ENCODE results near the gene BACH2.

BACH2 gene

DNA sequence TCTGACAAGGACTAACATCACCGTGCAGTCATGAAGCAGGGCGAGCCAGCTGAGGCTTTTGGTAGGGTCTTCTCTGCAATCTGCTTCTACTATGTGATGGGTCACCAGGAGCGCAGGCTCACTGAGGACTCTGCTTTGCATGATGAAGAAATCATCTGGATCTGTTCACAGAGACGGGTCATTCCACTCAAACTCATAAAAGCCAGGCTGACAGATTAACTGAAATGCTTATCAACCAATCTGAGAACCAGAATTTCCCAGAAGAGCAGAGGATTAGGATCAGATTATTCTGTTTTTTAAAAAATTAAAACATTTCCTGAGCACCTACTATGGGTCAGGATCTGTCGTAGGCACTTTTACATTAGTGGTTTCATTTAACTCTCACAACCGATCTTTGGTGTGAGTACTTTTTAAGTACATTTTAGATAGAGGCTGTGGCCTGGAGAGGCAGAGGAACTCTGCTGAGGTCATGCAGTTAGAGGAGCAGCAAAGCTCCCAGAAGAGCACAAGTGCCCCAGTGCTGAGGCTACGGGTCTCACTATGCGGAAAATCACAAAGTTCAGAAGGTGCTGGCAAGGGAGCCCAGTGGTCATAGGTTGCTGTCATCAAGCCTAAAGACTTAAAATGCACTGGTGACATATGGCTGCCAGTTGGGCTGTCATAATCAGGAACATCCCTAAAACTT, 109.1 kb downstream of the BACH2 start:
- no peak overlapping the region for H3K4me3 ChIP-seq (ENCODE audit: low read depth, low read length)
- no peak for TF ChIP-seq CTCF (IDR thresholded peaks at IDR 0.05; ENCODE audit: low read depth, low read length)
- no peak for DNase-seq (ENCODE audit: low read depth, low spot score)
- in situ Hi-C loops (cut with HindIII; ENCODE audit: low sequenced_read_pairs), result no loop called here

DNA sequence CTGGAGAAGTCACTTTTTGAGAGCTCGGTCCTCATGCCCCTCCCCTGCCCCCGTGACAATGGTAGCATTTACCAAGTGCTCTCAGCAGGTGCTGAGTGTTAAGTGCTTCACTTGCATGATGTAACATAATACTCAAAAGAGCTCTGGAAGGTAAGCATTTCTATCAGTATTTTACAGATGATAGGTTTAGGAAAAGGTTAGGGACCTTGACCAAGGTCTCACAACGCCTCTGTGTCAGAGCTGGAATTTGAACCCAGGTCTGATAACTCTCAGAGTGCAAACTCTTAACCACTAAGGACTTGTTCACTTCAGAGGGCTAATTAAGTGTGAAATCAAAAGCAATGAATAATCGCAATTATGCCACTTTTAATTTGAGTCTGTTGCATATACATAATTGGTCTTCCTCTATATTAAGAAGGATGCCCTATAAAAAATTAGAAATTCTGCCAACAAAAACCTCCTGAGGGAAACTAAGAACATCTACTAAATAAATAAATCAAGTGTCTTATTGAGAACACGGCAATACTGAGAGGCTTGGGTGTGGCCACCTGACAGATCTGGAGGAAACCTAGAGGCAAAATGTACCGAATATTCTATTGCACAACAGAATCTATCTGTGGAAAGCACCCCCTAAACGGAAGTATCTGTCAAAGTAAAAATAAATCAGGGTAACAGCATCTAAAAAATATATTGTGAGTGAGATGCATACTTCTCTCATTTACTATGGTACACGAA, 109.8 kb downstream of the BACH2 start:
- DNase-seq (ENCODE audit: low read depth, low spot score), result no peak
- no peak for TF ChIP-seq CTCF (IDR thresholded peaks at IDR 0.05; ENCODE audit: low read depth, low read length)
- in situ Hi-C loops (cut with HindIII; ENCODE audit: low sequenced_read_pairs), result no loop called here
- H3K4me3 ChIP-seq (ENCODE audit: low read depth, low read length), result no peak overlapping the region

GRCh38 chr6:90186026-90186425, 110.6 kb downstream of the BACH2 start:
- in situ Hi-C loops (cut with HindIII; ENCODE audit: low sequenced_read_pairs), result no loop called here
- DNase-seq (ENCODE audit: low read depth, low spot score), result no peak

GRCh38 chr6:90184334-90185298, 112.0 kb downstream of the BACH2 start:
- DNase-seq (ENCODE audit: low read depth, low spot score), result peak; percentile 30
- in situ Hi-C loops (cut with HindIII; ENCODE audit: low sequenced_read_pairs), result no loop called here
- no peak overlapping the region for H3K4me3 ChIP-seq (ENCODE audit: low read depth, low read length)
- no peak for TF ChIP-seq CTCF (IDR thresholded peaks at IDR 0.05; ENCODE audit: low read depth, low read length)

More at GRCh38 chr6:90186026-90186425, 110.6 kb downstream of the BACH2 start:
- TF ChIP-seq CTCF (IDR thresholded peaks at IDR 0.05; ENCODE audit: low read depth, low read length), result no peak
- no peak overlapping the region for H3K4me3 ChIP-seq (ENCODE audit: low read depth, low read length)

- DNase-seq (ENCODE audit: low read depth, low spot score), result no peak
- TF ChIP-seq CTCF (IDR thresholded peaks at IDR 0.05; ENCODE audit: low read depth, low read length), result no peak
- no peak overlapping the region for H3K4me3 ChIP-seq (ENCODE audit: low read depth, low read length)
- in situ Hi-C loops (cut with HindIII; ENCODE audit: low sequenced_read_pairs), result no loop called here
Measured at GRCh38 chr6:90183587-90184333, 112.9 kb downstream of the BACH2 start.

- TF ChIP-seq CTCF (IDR thresholded peaks at IDR 0.05; ENCODE audit: low read depth, low read length), result no peak
- in situ Hi-C loops (cut with HindIII; ENCODE audit: low sequenced_read_pairs), result no loop called here
- H3K4me3 ChIP-seq (ENCODE audit: low read depth, low read length), result no peak overlapping the region
- DNase-seq (ENCODE audit: low read depth, low spot score), result no peak
Measured at GRCh38 chr6:90180526-90180925, 116.1 kb downstream of the BACH2 start.
